GM19193 (cell line): Measurements from ENCODE around the gene COPS6.

Experiments used
- POLR2A ChIP-seq: IDR thresholded peaks from 4 replicates; pipeline ENCODE4 v1.6.1; 2011; ENCODE audit not compliant: insufficient read depth, insufficient read length; ENCODE audit errors: extremely low read depth

COPS6 gene

DNA sequence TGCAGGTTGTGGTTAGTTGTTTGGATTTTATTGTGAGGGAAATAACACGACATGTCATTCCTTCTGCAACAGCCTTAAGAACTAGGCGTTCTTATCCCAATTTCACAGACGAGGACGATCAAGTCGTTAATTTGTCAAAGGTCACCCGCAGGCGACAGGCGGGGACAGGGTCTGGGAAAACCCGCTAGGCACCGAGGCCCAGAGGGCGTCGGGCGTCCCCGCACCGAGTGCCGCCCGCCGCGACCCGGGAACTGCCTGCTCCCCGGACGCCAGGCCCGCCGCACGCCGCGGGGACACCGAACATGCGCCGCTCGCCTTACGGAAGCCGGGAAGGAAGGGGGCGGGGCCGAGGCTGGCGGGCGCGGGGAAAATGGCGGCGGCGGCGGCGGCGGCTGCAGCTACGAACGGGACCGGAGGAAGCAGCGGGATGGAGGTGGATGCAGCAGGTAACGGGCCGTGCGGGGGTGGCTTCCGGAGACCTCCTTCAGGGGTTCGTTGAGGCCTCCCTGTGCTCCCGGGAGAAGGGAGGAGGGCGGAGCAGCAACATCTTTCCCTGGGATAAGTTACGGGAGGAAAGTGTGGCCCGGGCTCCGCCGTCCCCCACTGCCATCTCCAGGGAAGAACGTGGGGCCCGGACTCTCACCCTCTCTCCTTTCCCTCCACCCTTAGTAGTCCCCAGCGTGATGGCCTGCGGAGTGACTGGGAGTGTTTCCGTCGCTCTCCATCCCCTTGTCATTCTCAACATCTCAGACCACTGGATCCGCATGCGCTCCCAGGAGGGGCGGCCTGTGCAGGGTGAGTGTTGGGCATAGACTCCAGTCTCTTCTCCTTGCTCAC, at the start of gene COPS6:
Gene COPS6, plus strand, starts transcription at position 349 of the 837 bp plus-strand sequence. Its CDS starts 22 bp downstream, at position 371.
- TF ChIP-seq POLR2A = peak; percentile 95

DNA sequence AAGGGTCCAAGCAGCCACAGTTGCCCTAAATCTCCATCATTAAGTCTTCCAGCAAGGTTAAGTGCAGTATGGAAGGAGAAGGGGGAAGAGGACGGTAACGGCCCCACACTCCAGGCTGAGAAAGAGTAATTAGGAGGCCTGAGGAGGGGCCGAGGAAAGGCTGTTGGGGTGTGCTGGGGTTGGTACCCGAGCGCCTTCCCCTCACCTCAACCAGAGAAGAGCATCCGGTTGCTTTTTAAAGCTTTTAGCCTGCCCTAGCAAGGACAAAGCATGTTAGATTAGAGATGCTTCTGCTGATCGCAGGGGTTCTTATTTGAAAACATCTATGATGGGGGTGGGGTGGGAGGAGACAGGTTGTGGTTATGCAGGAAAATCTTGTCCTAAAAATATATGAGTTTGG, 48.2 kb upstream of the COPS6 start:
- TF ChIP-seq POLR2A = no peak

DNA sequence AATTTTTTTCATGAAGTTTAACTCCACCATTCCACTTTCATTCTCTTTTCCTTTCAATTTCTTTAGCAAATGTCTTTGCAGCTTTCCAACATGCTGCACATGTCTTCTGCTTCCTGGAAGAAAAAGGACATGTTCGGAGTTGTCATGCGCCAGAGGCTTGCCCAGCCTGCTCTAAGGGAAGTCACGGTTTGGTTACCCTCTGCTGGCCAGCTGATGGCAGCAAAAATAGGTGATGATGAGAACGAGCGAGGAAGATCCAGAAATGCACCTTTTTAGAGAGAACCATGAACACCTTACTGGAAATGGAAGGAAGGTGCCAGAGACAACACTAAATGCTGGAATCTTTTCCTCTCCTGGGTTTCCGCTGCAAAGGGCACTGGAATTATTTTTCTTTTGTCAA, 44.1 kb upstream of the COPS6 start:
- no peak for TF ChIP-seq POLR2A

DNA sequence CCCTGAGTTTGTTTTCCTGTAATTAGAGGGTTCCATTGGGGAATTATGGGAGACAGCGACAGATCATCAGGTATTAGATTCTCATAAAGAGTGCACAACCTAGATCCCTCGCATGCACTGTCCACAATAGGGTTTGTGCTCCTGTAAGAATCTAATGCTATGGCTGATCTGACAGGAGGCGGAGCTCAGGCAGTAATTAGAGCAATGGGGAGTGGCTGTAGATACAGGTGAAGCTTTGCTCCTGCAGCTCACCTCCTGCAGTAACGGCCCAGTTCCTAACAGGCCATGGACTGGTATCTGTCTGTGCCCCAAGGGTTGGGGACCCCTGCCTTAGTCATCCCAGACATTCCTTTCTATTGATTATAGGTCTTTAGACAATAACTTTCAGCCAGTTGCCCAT, 40.1 kb upstream of the COPS6 start:
- TF ChIP-seq POLR2A = no peak

DNA sequence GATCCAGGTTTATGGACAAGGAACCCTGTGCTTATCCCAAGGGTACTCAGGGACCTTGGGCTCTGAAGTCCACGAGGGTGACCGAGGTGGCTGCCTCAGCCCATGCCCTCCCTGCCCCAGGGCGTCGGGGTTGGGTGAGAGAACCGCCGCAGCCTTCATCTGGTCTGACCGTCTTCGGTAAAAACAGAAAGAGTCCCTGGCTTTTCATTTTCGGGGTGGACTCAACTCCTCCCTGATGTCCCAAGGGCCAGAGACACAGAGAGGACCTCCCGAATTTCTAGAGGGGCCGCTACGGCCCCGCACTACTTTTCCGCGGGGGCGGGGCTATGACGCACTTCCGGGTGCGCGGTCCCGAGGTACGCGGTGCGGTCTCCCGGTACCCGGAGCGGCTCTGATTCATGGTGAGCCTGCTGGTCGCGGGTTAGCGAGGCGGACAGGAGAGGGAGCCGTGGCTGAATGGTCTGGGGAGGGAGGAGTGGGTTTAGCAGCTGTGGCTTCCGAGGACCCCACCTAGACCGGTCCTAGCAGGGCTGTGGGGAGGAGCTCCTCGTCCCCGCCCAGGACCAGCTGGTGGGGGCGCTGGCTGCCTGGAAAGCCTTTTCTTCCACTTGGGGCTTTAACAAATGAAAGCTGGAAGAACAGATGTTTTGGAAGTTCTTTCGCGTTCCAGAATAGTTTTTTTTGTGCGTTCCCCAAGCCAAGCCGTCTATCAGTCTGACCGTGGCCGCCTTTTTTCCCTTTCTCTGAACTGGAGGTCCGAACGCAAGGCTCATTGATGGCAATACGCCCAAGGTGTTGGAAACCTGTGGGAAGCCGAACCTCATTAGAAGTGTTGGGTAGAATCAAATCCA, 39.1 kb upstream of the COPS6 start, which contains the start of gene ZSCAN21:
Gene ZSCAN21, plus strand, starts transcription at position 334 of the 851 bp plus-strand sequence. CDS start 7,233 bp downstream, outside the sequence.
- peak; percentile 95 for TF ChIP-seq POLR2A

DNA sequence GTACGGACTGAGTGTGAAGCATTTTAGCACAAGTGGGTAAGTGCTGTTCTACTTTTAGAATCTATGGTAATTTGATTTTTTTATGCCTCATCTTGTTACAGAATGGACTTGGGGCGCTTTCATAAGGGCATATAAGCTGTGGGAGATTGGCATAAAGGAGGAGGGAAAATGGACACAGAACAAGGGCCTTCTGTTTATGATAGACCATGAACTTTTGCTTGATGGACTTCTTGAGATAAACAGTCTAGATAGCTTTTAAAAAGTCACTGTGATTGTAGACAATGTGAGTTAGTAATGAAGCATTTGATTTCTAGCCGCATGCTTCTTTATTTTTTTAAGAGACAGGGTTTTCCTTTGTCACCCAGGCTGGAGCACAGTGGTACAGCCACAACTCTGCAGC, 37.2 kb upstream of the COPS6 start:
- no peak for TF ChIP-seq POLR2A

DNA sequence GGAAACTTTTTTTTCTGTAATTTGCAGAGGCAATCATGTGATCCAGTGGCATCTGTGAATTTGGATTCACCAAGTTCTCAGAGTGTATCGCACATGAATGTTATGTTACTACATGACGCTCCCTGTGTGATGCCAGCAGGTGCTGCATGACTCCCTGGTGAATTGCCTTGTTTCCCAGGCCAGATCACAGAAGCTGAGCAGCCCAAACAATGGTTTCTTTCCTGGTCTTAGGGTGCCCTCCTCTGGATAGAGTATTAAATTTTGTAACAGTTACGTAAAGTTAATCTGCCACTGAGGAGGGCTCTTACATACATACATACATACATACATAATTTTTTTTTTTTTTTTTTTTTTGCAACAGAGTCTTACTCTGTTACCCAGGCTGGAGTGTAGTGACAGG, 35.6 kb upstream of the COPS6 start:
- no peak for TF ChIP-seq POLR2A

DNA sequence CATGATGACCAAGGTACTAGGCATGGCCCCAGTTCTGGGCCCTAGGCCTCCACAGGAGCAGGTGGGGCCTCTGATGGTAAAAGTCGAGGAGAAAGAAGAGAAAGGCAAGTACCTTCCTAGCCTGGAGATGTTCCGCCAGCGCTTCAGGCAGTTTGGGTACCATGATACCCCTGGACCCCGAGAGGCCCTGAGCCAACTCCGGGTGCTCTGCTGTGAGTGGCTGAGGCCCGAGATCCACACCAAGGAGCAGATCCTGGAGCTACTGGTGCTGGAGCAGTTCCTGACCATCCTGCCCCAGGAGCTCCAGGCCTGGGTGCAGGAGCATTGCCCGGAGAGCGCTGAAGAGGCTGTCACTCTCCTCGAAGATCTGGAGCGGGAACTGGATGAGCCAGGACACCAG, 31.8 kb upstream of the COPS6 start:
- no peak for TF ChIP-seq POLR2A

DNA sequence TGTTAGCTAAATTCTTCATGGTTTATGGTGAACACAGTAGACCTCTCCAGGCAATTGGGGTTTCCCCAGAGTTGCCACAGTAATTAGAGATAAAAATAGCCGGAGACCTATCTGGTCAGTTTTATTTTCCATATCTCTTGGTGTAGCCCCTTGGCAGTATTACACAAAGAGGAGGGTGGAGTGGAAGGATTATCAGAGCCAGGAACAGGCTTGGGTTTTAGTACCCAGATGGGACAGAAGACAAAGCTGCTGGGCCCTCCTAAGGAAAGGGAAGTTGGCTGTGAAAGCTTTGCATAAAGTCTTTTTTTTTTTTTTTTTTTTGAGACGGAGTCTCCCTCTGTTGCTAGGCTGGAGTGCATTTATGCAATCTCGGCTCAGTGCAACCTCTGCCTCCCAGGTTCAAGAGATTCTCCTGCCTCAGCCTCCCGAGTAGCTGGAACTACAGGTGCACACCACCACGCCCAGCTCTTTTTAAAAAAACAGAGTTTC, 29.5 kb upstream of the COPS6 start:
- TF ChIP-seq POLR2A = no peak

DNA sequence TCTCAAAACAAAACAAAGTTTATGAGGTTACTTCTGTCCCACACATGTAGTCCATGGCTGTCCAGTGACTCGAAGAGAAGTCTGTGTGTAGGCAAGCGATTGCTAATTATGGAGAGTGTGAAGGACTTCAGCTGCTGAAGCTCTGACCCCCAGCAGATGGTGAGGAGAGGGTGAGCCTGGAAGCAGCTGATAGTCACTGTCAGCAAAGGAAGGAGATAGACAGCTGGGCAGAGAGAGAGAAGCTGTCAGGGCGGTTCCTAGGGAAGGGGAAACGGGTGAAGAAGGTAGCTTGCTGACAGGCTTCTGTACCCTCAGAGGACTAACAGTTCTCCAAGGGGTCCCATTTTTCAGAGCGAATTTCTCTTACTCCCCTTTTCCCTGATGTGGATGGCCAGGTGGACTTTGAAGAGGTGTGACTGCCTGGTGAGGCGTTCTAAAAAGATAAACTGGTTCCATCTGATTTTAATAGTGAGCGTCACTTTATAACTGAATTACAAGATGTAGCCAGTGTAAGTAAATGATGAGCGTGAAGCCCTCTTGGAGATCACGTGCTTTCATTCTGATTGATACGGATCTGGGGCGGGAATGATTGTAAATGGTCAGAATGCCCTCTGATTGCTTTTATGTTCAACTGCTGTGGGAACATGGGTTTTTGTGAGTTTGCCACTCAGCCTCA, 27.1 kb upstream of the COPS6 start:
- TF ChIP-seq POLR2A = no peak

DNA sequence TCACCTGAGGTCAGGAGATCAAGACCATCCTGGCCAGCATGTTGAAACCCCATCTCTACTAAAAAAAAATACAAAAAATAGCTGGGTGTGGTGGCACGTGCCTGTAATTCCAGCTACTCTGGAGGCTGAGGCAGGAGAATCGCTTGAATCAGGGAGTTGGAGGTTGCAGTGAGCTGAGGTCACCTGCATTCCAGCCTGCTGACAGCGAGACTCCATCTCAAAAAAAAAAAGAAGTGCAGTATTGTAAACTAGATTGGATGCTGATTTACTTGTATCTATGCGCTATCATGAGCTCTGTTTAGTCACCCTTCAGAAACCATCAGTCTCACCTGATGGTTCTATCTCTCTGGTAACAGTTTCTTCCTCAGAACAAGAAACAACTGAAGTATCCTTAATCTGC, 25.4 kb upstream of the COPS6 start:
- no peak for TF ChIP-seq POLR2A

DNA sequence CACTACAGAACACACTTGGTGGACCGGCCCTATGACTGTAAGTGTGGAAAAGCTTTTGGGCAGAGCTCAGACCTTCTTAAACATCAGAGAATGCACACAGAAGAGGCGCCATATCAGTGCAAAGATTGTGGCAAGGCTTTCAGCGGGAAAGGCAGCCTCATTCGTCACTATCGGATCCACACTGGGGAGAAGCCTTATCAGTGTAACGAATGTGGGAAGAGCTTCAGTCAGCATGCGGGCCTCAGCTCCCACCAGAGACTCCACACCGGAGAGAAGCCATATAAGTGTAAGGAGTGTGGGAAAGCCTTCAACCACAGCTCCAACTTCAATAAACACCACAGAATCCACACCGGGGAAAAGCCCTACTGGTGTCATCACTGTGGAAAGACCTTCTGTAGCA, 24.6 kb upstream of the COPS6 start:
- TF ChIP-seq POLR2A = no peak

DNA sequence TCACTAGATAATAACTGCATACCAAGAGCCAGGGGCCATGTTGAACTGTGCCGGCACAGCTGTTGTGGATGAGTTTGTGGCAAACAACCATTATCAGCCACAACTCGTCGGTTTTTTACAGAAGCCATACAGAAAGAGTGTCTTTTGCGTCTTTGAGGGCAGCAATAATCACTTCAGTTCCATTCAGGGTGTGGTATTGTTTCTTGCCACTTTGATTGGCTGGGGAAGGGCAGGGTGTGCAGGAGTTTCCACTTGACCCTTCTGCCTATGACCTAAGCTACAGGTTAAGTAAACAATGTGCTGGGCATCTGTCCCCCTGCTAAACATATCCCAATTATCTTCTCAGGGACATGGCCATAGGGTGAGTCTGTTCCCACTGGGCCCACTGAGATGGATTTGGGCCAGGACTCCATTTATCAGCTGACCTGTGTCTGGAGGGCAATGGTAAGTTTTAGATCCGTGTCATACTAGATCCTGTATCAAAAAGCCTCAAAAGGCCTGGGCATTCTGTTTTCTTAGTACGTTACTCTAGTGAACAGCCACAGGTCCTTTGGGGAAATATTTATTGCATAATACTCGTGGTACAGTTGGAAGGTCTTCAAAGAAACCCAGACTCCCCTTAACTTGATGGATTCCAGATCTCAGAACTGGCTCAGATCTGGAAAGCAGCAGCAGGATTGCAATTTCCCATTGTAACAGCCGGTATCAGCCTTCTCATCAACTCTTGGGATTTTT, 23.1 kb upstream of the COPS6 start:
- no peak for TF ChIP-seq POLR2A

DNA sequence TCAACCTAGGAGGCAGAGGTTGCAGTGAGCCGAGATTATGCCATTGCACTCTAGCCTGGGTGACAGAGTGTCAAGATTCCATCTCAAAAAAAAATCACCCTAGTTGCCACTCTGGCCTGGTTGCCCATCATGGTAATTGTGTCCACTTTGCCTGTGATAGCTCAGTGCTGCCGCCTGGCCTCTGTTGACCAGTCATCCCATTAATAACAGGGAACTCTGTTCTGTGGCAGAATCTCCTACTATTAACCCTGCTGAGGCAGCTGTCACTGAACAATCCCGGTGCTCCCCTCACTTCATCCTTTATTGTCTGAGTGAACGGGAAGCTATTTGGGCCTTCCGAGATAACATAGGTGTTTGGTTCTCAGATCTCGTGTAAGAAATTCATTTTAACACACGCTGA, 21.8 kb upstream of the COPS6 start:
- TF ChIP-seq POLR2A = no peak

DNA sequence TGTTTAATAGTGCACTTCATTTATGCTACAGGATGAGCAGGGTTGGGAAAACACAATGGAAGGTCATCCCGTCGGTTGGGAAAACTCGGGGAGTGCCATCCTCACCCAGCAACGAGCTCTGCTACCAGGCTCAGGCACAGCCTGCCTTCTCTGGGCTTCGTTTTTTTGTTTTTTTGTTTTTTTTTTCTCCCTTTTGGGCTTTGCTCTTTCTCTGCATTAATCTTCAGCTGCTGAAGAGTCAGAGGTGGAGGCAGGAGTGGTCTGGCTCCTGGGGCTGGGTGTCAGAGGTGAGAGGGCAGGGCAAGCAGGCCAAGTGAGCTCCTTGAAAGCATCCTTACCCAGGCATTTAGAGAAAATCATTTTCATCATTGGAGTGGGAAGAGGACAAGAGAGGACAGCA, 18.8 kb upstream of the COPS6 start:
- no peak for TF ChIP-seq POLR2A

DNA sequence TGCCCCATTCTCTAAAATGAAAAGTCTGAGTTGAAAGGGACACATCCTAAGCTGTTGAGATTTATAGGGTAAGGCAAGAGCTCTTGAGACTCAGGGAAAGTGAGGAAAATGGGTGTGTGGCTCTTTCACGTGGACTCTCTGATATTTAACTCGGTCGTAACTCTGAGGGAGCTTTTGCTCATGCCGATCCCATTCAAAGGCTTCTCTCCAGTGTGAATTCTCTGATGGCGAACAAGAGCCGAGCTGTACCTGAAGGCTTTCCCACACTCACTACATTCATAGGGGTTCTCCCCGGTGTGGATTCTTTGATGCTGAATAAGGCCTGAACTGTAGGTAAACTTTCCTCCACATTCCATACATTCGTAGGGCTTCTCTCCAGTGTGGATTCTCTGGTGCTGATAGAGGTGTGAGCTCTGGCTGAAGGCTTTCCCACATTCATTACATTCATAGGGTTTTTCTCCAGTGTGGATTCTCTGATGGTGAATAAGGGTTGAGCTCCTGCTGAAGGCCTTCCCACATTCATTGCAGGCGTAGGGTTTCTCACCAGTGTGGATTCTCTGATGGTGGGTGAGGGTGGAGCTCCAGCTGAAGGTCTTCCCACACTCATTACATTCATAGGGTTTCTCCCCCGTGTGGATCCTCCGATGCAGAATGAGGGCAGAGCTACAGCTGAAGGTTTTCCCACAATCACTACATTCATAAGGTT, 17.6 kb upstream of the COPS6 start:
- no peak for TF ChIP-seq POLR2A
